Activated CD8-positive, alpha-beta memory T cell treated with anti-CD3 and anti-CD28 coated beads for 48 hours (primary cell): ENCODE results near the gene PCNA.

Source experiments
- DNase-seq, 3 experiments: peaks; one replicate each; pipeline ENCODE4 v3.0.0-alpha.2; 2020; ENCODE audit warnings: low read depth in 2 of 3, low spot score in 2 of 3

Gene PCNA

DNA sequence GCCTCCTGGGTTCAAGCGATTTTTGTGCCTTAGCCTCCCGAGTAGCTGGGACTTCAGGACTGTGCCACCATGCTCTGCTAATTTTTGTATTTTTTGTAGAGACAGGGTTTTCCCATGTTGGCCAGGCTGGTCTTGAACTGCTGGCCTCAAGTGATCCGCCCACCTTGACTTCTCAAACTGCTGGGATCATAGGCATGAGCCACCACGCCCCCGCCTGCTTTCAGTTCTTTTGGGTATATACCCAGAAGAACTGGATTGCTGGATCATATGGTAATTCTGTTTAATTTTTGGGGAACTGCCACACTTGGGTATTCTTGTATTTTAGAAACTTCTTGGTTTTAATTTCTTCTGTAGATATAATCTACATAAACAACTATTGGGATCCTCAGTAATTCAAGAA, 24.1 kb upstream of the PCNA start:
- no peak for DNase-seq

DNA sequence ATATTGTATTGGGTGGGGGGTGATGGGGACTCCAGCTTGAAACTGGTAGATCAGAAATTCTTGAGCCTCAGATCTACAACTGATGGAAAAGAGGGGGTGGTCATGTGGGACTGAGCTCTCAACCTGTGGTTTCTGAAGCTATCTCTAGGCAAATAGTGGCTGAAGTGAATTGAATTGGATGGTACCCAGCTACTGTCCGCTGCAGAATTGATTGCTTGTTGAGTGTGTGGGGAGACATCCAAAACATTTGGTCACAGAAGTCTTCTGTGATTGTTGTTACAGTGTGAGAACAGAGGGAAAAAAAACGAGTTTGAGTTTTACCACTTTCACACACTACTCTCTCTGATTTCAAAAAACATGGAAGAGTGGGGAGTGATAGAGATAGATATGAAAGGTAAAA, 21.9 kb upstream of the PCNA start:
- no peak for DNase-seq

DNA sequence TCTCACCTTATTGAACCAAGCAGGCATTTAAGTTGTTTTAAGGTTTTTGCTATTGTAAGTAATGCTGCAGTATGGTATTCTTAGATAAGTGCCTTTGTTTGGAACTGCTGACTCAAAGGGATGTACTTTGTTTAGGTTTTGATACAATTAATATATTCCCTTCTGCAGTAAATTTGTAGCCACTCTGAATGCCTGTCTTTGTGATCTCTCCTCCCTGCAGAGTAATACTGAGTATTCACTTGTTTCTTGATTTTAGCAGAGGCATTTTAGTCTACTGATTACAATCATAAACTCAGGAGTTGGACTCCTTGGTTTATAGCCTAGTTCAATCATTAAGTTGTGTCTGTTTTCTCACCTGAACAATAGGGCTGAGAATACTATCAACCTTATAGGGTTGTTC, 20.4 kb upstream of the PCNA start:
- no peak for DNase-seq

DNA sequence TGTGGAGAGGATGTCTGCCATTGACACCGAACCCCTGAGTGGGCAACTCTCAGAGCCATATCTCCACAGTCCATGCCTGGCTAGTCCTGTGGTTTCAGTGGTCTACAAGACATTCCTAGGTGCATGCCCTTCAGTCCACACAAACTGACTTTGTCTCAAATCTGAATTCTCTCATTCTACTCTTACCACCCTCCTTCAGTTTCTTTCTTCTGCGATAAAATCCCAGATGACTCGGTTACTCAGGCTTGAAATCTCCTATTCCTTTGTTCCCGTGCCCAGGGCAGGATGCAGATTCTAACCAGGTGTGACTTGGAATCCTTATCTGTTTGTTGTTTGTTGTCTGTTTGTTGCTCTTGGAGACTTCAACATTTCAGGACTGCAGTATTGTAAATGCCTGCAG, 16.3 kb upstream of the PCNA start:
- DNase-seq = no peak

DNA sequence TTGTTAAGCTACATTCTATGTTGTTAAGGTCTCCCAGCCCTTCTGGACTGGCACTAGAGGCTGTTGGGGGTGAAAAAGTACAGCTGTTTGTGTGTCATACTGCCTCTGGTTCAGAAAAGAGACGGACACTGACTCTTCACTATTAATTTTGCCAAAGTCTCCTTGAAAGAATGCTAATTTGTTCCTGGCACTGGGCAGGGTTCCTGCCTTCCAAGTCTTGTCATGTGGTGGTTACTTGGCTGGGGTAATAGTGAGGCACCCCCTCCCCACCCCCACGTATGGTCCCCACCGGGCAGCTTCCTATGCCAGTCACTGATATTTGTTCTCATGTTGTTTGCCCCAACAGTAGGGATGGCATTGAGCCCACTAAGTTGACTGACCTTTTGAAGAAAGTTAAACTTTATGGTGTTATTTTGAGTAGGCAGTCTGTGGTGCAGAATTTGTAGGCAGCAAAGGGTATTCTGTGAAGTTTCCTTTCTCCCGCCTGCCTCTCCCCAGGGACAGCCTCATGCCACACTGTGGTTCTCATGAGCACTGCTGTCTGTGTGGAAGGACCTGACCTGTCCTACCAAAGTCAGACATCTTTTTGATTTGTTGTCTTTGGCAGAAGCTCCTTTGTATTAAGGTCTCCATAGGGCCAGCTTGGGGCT, 15.7 kb upstream of the PCNA start:
- no peak for DNase-seq

DNA sequence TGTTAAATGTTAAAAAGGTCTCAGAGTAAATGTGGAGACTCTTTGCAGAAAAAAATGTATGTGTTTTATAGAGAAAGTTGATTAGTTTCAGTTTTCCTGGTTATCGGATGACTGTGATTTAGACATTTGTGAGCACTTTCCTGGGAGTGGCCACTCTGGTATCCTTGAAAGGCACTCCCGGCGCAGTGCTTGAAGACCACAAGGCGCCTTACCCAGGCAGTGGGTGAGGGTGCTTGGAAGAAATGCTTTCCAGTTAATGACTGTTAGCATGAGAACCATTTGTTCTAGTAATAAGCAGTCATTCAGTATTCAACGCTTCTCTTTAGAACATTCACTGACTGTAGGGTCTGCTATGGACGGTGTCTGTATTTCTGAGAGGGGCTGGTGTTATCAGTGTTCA, 14.2 kb upstream of the PCNA start:
- no peak for DNase-seq

DNA sequence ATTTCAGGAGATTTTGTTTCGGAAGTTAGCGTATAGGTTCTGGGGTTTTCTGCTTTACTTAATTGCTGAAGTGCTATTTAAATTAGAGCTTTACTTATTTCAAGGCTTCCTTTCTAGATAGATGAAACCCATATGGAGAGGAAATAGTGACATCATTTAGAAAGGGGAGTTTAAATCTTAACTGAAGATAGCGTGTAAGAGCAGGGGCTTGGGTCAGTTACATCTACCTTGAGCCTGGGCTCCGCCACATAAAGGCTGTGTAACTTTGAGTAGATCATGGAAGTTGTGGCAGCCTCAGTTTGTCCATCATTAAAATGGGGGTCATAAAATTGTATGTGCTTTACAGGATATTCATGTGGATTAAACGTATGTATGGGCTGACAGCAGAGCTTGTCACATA, 11.7 kb upstream of the PCNA start:
- no peak for DNase-seq

DNA sequence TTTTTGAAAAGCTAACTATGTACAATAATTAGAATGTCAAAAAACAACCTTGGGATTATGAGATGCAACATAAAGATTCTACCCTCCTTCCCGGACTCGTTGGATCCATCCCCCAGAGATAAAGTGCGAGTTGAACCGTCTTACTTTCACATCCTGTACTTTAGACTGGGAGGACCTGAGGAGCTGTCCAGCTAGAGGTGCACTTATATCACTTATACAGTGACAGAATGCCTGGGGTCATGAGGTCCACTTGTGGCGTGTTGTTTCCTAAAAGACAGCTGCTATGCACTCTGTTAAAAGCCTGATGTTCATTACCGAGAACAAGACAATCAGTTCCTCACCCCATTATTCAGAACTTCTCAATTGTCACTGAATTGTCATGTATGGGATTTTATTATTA, 9.1 kb upstream of the PCNA start:
- DNase-seq = no peak

DNA sequence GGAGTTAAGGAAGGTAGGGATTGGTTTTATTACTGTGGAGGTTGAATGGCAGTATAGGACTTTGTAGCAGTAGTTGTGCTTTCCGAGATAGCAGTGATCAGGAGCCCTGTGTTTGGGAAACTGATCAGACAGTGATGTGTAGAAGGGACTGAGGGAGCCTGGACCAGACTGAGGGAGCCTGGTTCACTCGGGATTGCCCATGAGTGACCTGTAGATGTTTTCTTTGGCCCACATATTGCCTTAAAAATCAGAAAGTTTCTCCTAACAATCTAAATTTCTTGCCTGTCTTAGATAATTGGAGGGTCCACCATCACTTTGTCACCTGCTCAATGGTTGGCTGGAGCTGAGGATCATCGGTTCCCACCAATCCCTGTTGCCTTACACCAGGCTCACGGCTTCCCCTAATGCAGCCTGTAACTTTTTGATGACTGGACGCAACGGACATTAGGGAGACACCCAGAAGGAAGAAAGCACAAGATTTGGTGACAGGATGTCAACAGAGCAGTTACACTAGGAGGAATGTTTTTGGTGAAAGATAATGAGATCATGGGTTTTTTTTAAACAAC, 8.2 kb upstream of the PCNA start:
- no peak for DNase-seq

DNA sequence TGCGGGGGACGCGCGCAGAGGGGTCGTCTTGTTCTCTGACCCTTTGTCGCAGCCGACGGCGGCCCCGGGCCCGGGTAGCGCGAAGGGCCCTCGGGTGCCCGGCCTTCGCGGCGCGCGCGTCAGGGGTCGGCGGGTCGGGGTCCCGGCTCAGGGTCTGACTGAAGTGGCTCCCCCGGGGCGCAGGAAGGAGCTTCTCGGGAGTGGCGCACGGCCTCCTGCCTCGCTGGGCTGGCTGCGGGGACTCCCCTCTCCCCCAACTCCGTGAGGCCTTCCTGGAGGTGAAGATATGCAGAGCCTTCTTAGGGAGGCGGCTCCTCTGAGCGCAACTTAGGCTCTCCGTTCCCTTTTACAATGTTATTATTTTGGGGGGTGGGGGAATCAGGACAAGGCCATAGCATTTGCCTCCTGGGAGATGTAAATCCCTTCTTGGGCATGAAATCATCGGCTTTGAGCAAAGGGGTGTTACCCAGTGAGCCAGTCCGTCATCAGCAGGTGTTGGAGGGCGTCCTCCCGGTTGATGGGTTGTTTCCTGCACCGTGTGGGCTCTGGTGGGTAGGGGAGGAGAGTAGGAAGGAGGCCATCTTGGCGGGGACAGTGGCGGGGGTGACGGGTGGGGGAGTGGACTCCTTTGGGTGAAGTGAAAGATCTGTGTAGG, 7.6 kb upstream of the PCNA start:
- peak; percentile 30 to 63 (median 40) for DNase-seq

DNA sequence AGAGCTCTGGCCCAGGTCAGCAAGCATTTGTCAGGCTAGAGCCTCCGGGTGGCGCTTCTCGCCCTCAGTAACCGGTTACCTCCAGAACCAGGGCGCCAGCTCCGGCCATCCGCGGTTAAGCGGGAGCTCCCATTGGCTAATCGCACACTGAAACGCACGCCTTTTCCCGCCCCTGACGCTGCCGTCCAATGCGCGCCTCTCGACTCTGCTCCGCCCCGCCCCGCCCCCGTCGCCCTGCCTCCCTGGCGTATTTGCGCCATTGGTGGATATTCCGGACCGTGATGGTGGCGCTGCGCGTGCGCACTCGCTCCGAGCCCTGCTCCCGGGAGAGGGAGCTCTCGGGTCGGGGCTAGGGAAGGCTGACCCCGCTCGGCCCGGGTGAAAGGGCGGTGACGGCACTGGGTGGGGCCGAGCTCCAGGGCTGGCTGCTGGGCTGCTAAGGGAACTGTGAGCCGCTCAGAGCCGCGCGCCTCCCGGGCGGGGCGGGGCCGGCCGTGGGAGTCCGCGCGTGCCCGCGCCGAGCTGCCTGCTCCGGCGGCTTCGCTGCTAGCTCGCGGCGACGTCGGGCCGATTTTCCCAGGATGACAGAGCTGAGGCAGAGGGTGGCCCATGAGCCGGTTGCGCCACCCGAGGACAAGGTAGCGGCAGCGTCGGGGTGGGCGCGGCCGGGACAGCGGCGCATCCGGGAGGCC, 6.9 kb upstream of the PCNA start, which contains the start of gene CDS2:
Gene CDS2 (plus strand): TSS at position 497 of the 692 bp plus-strand sequence. CDS start 85 bp downstream, at position 582.
- peak; percentile 99 to 100 (median 99) for DNase-seq

DNA sequence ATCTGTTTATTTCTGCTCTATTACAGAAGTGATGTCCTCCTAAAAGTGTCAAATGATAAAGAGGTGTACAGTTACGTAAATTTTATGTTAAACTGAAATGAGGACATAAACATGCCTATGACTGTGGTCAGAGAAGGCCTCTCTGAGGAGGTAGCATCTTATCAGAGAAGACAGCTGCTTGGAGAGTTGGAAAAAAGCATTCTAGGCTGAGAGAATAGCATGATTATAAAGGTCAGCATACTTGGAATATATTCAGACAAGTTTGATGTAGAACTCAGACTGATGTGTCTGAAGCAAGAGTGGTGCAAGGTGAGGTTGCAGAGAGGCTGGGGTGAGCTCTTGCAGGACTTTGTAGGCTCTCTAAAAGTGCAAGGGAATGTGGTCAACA, 3.1 kb upstream of the PCNA start:
- no peak for DNase-seq

DNA sequence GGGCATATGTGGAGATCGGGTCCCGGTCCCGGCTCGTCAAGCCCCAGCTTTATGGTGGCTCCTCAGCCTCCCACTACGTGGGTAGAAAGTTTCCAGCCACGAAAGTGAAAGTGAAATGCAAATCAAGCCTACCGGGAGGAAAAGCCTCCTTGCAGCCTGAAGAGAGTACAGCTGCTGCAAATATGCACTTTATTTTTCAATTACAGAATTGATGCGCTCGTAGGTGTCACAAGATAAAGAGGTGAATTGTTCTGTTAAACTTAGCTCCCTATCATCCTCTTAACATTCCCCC, 373 bp upstream of the PCNA start:
- no peak for DNase-seq

DNA sequence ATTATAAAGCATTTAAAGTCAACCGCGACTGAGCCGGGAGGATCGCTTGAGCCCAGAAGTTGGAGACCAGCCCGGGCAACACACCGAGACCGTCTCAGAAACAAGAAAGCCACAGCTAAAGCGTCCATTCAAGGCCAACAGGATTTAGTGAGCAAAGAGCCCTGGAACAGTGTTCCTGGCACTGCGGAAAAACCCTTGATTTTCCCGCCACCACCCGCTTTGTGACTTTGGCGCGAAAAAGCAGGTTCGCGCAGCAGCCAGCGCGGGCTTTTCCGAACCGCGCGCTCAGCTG, 669 bp downstream of the PCNA start:
- DNase-seq = peak in 1 of 3 experiments; percentile 18

DNA sequence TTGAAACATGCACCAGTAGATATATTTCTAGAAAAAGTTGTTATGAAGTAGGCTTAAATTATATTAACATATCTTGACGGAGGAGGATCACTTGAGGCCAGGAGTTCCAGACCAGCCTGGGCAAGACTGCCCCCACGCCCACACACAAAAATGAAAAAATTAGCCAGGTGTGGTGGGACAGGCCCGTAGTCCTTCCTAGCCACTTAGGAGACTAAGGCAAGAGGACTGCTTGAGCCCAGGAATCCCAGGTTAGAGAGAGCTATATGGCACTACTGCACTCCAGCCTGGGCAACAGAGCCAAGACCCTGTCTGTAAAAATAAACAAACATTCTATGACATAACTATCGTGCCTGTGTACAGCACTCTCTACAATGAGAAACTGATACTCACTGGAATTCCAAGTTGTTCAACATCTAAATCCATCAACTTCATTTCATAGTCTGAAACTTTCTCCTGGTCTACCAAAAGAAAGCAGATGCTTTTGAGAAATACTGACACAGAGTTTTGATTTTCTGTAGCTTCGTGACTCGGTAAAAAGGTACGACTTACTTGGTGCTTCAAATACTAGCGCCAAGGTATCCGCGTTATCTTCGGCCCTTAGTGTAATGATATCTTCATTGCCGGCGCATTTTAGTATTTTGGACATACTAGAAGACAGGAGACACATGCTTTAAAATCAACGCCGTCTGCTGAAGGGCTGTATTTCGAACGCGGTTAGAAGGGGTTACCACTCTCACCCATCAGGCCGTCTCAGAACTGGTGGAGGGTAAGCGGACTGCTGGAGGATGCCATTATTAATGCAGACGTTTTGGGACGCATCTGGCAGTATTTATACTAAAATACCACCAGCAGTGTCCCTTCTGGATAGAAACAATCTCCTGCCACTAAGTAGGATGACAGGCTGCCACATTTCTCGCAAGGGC, 1.3 kb downstream of the PCNA start:
- DNase-seq = no peak

DNA sequence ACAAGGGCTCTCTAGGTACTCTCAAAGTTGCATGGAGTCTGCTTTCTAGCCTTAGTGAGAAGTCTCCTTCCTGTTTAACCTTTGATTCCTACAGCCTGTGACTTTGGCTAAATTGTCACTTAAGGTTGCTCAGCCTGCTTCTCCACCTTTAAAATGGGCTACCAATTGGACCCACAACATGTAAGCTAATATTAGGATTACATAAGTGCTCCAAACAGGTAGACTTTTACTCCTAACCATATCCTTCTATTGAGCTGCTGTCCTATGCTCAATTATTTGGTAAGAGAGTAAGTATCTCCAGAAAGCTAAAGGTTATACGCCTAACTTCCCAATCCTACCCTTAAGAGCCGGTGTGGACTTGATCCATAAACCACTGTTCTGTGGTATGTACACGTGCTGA, 2.9 kb downstream of the PCNA start:
- no peak for DNase-seq

DNA sequence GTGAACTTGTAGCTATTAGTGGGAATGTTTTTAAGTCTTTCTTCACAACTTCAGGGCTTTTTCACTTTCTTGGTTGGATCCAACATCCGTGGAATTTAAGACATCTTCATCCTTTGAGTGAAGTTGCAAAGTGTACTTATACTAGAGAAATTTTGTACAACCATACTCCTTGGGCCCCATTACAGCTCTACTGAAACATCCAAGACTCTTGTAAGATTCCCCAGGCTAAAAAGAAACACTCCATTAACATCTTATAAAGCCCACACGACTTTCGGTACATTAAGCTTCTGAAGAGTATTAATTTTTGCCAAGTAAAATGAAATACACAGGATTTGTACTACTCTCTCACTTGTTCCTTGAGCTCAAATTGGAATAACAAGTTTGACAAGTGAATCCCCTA, 5.4 kb downstream of the PCNA start:
- no peak for DNase-seq

DNA sequence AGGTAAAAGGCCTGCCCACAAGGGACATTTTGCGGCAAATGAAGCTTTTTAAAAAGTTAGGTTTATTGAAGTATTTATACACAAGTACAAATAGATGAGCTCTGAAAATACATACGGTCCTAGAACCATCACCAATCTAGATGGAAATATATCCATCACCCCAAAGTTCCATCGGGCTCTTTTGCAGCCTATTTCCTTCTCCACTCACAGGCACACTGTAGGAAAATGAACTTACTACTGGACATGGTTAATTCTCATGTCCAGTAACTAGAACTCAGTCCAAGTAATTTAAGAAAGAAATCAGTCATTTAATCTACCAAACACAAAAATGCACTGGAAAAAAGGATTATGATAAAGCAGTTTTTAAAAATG, 6.2 kb downstream of the PCNA start:
- no peak for DNase-seq

DNA sequence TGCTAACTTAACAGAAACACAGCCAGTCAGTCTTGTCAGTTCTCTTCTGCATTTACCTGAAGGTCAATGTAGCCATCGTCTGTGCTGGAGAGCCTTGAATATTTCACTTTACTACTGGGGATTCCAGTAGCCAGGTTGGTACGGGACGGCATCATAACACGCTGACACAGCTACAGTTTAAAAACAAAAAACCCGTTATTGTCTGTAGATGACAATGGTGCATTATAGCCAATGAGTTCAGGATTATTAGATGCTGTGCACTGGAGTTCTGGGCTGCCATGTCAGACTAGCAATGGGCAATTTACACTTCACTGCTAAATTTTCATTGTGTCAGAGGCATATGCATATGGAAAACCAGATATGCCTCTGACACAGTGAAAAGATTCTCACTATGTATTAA, 10.5 kb downstream of the PCNA start:
- DNase-seq = no peak

DNA sequence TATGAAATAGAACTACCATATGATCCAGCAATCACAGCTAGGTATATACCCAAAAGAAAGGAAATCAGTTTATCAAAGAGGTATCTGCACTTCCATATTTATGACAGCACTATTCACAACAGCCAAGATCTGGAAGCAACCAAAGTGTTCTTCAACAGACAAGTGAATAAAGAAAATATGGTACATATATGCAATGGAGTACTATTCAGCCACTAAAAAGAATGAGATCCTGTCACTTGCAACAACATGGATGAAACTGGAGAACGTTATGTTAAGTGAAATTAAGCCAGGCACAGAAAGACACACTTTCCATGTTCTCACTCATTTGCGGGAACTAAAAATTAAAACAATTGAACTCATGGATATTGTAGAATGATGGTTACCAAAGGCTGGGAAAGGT, 15.3 kb downstream of the PCNA start:
- DNase-seq = no peak

DNA sequence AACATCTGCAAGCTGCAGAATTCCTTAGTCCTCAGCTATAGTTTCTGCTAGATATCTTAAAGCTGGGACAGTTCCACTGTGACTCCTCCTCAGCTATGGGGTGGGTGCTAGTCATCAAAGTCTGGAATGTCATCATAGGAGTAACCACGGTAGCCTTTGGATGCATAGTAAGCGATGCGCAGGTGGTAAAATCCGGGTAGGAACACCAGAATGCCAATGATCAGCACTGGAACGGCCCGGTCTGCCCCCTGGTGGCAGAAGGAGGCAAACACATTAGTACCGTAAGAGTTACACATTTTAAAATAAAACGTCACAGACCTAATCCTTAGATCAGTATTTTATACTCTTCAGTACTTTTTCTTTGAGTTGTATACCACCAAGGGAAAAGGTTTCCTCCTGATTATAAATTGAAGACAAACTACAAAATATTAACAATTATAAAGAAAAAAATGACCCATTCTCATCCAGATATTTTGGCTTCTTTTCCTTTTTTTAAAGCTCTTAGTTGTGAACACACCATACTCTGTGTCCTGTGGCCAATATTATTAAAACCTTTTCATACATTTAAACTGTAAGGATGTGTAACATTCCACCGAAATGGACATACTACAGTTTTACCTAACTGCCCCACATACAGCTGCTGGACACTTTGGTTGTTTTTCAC, 18.9 kb downstream of the PCNA start:
- peak in 2 of 3 experiments; percentile 59 to 64 for DNase-seq
